SK-N-MC (cell line): Measurements from ENCODE around the gene CNTFR.
"Not testable (repeated sequence)": the region's sequence is repeated elsewhere in the genome, so short reads cannot be mapped to it uniquely, and the experiment has no call there.

Experiments used
- DNase-seq: peaks from one replicate; pipeline ENCODE4 v3.0.0-alpha.2; 2011; ENCODE audit warnings: low read depth, low spot score
- H3K27ac ChIP-seq: fragments of 200-600 bp; sonication (generic); 2 replicates; pipeline ENCODE4 v1.5.1; 2016; ENCODE audit warnings: mixed run types
- H3K36me3 ChIP-seq: fragments of 200-600 bp; sonication (generic); 2 replicates; pipeline ENCODE4 v1.6.1; 2017; ENCODE audit warnings: antibody characterized with exemption, low read length, mixed read lengths; ENCODE audit not compliant: insufficient read depth
- H3K4me3 ChIP-seq: fragments of 200-600 bp; sonication (generic); 2 replicates; pipeline ENCODE4 v1.5.1; 2016
- H3K9ac ChIP-seq: fragments of 200-600 bp; sonication (generic); 2 replicates; pipeline ENCODE4 v1.8.0; 2017; ENCODE audit warnings: mixed run types, mixed read lengths; ENCODE audit not compliant: insufficient read length
- H3K9me3 ChIP-seq: fragments of 200-600 bp; sonication (generic); 2 replicates; pipeline ENCODE4 v1.6.1; 2017; ENCODE audit warnings: low read depth, mild to moderate bottlenecking, antibody characterized with exemption, low read length, moderate library complexity, mixed read lengths
- EZH2 ChIP-seq: fragments of 200-600 bp; sonication (generic); IDR thresholded peaks from one replicate; pipeline ENCODE4 v1.6.1; 2017; ENCODE audit warnings: antibody characterized with exemption
- FOXP2 ChIP-seq: optimal IDR thresholded peaks from 2 replicates; pipeline ENCODE3; 2011; ENCODE audit warnings: mild to moderate bottlenecking, moderate library complexity; ENCODE audit not compliant: insufficient read depth; ENCODE audit errors: extremely low read length, control extremely low read depth
- POLR2AphosphoS5 ChIP-seq: IDR thresholded peaks from 2 replicates; pipeline ENCODE4 v1.6.1; 2012; ENCODE audit warnings: mild to moderate bottlenecking, low read depth, low read length, borderline replicate concordance

CNTFR gene

DNA sequence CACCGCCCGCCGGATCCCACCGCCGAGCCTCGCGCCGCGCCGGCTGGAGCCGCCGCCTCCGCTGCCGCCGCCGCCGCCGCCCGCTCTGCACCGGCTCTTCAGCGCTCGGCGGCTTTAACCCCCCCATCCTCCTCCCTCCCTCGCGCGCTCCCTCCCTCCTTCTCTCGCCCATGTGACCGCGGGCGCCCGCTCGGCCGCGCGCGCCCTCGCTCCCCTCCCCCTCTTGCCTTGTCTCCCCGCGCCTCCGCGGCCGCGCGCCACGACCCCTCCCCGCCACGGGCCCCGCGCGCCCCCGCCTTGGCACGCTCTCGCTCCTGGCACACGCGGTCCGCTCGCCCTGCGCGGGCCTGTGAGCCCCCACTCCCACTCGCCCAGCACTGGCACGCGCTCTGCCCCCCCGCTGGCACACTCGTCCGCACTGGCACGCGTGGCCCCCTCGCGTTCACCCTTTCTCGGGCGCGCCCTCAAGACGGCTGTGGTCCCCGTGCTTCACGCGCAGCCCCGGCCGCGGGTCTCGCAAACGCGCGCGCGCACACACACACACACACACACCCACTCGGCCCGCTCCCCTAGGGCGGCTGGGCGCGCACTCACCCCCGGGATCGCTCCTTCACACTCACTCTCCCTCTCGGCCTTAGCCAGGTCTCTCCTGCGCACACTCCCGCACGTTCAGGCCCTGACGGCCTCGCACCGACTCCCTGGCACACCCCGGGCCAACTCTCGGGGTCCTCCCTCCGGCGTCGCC is at the start of gene CNTFR:
TSS of gene CNTFR (minus strand) at position 89 of the 745 bp plus-strand sequence. CDS start 20,743 bp downstream, outside the sequence.
- Histone ChIP-seq H3K36me3 (no peaks in the 10 kb centered on the region), H3K9me3 (no peaks in the 10 kb centered on the region), H3K27ac (no peak within 1 kb of the TSS), H3K9ac (peak within 1 kb of the TSS; percentile 53), H3K4me3 (peak within 1 kb of the TSS; percentile 82)
- DNase-seq, result no peak
- TF ChIP-seq POLR2AphosphoS5, result no peak
- no peak for TF ChIP-seq FOXP2
- no peak for TF ChIP-seq EZH2

DNA sequence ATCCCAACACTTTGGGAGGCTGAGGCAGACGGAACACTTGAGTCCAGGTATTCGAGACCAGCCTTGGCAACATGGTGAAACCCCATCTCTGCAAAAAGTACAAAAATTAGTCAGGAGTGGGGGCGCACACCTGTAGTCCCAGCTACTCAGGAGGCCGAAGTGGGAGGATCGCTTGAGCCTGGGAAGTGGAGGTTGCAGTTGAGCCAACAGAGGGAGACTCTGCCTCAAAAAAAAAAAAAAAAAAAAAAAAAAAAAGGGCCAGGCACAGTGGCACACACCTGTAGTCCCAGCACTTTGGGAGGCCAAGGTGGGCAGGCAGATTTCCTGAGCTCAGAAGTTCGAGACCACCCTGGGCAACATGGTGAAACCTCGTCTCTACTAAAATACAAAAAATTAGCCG is 49.8 kb upstream of the CNTFR start:
- H3K9ac ChIP-seq, DNase-seq, H3K9me3 ChIP-seq, H3K27ac ChIP-seq, H3K4me3 ChIP-seq: not testable (repeated sequence)
- peaks cover 13% of the 10 kb centered on the region; the same call in 1 of the 2 replicates for H3K36me3 ChIP-seq

DNA sequence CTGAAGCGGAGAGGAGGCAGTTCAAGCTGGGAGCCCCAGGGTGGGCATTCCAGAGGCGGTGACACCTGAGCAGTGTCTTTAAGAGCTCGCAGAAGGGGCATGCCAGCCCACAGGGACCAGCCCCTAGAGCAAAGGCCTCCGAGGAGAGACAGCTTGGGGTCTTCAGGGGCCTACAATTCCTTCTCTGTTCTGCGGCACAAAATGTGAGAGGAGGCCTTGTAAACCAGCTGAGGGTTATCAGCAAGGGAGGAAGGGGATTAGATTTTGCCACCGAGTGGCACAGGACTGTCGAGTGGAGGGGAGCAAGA is 48.6 kb upstream of the CNTFR start:
- H3K9ac ChIP-seq, result peak overlapping the region; percentile 86
- DNase-seq, result no peak
- H3K4me3 ChIP-seq, result peak overlapping the region; percentile 98
- H3K9me3 ChIP-seq, result no peaks in the 10 kb centered on the region
- TF ChIP-seq POLR2AphosphoS5, result no peak
- TF ChIP-seq EZH2, result no peak
- no peak for TF ChIP-seq FOXP2
- H3K36me3 ChIP-seq, result peaks cover 13% of the 10 kb centered on the region; the same call in 1 of the 2 replicates
- peak overlapping the region; percentile 77 for H3K27ac ChIP-seq

DNA sequence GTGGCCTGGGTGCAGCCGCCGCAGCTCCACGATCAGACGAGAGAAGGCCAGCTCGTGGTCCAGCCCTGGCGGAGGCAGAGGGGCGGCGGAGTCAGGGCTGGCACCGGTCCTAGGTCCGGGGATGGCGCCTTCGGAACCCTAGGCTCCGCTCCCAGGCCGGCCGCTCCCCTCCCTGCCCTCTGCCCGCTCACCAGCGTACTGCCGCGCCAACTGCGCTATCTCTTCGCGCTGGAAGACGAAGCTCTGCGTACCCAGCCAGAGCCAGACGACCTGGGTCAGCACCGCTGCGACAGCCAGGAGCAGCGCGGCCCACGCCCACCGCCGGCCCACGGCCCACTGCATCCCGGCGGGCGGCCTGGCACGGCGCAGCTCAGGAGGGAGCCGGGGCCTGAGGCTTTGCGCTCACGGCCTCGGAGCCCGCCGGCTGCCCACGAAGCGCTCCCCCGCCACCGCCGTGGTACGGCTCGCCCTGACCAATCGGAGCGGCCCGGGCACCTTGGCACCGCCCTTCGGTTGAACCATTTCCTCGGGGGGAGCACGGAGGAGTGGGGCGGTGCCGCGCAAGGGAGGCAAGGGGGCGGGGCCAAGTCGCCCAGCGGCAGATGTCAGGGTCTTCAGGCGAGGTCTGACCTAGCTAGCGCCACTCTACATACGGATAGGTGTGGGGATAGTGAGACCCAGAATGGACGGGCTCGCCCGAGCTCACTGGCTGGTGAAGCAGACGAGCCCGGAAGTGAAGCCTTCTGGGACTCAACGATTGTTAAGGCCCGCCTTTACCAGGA is 48.0 kb upstream of the CNTFR start, which contains the start of gene SIGMAR1:
TSS of gene SIGMAR1 (minus strand) at position 432 of the 782 bp plus-strand sequence. CDS start at position 342, 90 bp downstream.
- DNase-seq, result no peak
- Histone ChIP-seq H3K27ac (peak within 1 kb of the TSS; percentile 77), H3K4me3 (peak within 1 kb of the TSS; percentile 98), H3K9ac (peak within 1 kb of the TSS; percentile 86), H3K36me3 (peaks cover 13% of the 10 kb centered on the region; the same call in 1 of the 2 replicates), H3K9me3 (no peaks in the 10 kb centered on the region)
- no peak for TF ChIP-seq EZH2
- peak; percentile 45 for TF ChIP-seq FOXP2
- TF ChIP-seq POLR2AphosphoS5, result peak; percentile 93

DNA sequence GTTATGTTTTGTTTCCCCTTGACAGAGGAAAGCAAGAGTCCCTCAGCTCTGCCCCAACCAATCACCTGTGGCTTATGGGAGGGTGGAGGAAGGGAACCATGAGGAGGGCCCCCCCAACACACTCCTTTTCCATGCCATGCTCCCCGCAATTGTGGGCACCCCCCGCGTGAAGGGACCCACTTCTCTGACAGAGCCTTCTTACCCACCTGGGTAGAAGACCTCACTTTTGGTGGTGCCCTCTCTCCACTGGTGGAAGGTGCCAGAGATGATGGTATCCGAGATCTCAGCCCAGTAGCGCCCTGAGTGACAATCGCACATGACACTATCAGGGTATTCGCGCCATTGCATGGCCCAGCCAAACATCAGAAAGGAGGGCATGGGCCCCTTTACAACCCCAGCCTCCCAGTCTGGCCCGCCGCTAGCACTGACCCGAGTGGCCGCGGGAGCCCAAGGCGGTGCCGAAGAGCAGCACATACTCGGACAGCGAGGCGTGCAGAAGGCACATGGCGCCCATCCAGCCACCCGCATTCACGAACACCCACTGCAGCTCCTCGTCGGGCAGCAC is 47.3 kb upstream of the CNTFR start:
- TF ChIP-seq EZH2 (no peak), POLR2AphosphoS5 (no peak), FOXP2 (no peak)
- Histone ChIP-seq H3K4me3 (peak overlapping the region; percentile 98), H3K36me3 (peaks cover 13% of the 10 kb centered on the region; the same call in 1 of the 2 replicates), H3K9ac (peak overlapping the region; percentile 86), H3K27ac (no peak overlapping the region), H3K9me3 (no peaks in the 10 kb centered on the region)
- no peak for DNase-seq

DNA sequence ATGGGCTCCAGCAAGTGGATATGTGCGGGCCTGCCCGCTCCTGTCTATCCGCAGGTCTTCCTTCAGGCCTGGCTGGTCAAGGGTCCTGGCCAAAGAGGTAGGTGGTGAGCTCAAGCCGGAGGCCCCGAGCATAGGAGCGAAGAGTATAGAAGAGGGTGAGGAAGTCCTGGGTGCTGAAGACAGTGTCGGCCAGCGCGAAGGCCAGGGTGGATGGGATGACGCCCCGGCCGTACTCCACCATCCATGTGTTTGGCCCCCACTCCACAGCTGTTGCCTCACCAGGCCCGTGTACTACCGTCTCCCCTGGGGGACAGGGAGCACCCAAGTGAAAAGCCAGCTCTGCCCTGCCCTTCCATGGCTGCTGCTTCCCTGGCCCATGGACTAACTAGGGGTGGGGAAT is 46.0 kb upstream of the CNTFR start:
- H3K9me3 ChIP-seq, result no peaks in the 10 kb centered on the region
- peak overlapping the region; percentile 98; the same call in 1 of the 2 replicates for H3K4me3 ChIP-seq
- peak overlapping the region; percentile 41 for H3K9ac ChIP-seq
- DNase-seq, result no peak
- H3K36me3 ChIP-seq, result peaks cover 13% of the 10 kb centered on the region; the same call in 1 of the 2 replicates
- no peak overlapping the region for H3K27ac ChIP-seq
- TF ChIP-seq POLR2AphosphoS5 (no peak), FOXP2 (no peak)

DNA sequence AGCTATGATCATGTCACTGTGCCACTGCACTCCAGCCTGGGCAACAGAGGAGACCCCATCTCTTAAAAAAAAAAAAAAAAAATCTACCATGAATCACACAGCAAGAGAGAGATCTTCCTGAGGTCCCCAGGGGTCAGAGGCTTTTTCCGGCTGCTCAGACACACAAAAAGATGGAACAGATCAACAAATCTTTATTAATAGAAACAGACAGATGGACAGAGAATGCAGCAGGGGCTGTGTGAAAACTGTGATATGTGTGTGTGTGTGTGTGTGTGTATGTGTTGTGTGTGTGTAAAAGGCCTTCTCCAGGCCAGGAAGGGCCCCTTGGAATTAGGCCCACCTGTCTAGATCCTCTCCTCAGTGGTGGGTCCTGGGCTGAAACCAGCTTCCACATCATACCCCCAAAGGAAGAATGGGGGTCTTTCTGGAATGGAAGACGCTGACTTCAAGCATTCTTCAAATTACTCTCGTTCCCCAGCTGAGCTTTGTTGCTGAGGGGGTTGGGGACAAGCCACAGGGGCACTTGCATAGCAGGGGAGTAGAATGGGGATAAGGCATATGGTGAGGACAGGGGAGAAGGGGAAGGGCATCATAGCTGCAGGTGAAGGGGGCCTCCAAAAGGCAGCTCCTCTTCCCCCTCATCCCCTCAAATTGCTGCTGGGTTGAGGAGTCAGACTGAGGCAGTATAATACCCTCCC is 45.2 kb upstream of the CNTFR start:
- Histone ChIP-seq H3K36me3 (peaks cover 13% of the 10 kb centered on the region; the same call in 1 of the 2 replicates), H3K9me3 (no peaks in the 10 kb centered on the region), H3K4me3 (no peak overlapping the region), H3K27ac (no peak overlapping the region), H3K9ac (no peak overlapping the region)
- TF ChIP-seq FOXP2, result no peak
- peak; percentile 57; the same call in 1 of the 2 replicates for TF ChIP-seq POLR2AphosphoS5
- DNase-seq, result no peak
